ENCODE data around the gene PACS2. TPM values are rescaled to one million over a fixed set of nuclear protein-coding genes. Genes with fewer than 3 reads are reported as not detected.

PACS2 gene
- total and polyA plus RNA-seq, 2 experiments from 2014 or later: 10.0 to 39.7 TPM

DNA sequence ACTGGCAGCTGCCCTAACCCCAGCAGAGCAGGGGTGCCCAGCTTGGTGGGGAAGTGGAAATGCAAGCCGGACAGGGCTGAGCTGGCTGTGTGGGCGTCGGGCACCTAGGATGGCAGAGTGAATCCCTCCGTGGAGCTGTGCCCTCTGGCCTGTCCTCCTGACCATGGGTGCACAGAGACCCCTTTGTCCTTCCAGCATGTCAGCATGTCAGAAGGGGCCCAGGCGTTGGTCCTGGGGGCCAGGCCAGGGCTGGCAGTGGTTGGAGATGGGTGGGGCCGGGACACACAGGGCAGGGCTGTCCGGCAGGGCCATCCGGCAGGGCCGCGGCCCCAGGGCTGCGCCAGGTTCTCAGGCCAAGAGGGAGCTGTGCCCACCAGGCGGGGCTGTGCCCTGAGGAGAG lies 75.0 kb downstream of the PACS2 start:
- H4K20me1 ChIP-seq (ENCODE audit: insufficient read depth): no peaks in the 10 kb centered on the region
- H3K27me3 ChIP-seq (replicated peaks; ENCODE audit: insufficient read depth): no peaks in the 10 kb centered on the region
- no peak for DNase-seq
- no peak overlapping the region for H2AFZ ChIP-seq
- no peaks in the 10 kb centered on the region for H3K36me3 ChIP-seq (ENCODE audit: low read depth)
- H3K4me3 ChIP-seq: no peak overlapping the region
- 55 to 56% methylated on average over 9 to 12 of the region's 12 CpGs for WGBS, 2 experiments (ENCODE audit: low coverage in 1 of 2, low lambda C conversion rate in 2 of 2, missing lambda C conversion rate in 2 of 2)
- no peaks in the 10 kb centered on the region for H3K4me1 ChIP-seq (ENCODE audit: insufficient read depth)
- no peaks in the 10 kb centered on the region for H3F3A ChIP-seq (ENCODE audit: insufficient read depth)
- H3K79me2 ChIP-seq (ENCODE audit: insufficient read depth): no peaks in the 10 kb centered on the region
- no peak overlapping the region for H3K27ac ChIP-seq
- no peak overlapping the region for H3K4me2 ChIP-seq (ENCODE audit: unreplicated experiment)
- no peaks in the 10 kb centered on the region for H3K9me2 ChIP-seq (ENCODE audit: insufficient read depth)
- TF ChIP-seq EZH2phosphoT487 (IDR thresholded peaks at IDR 0.05; ENCODE audit: insufficient read depth, low read depth): no peak
- TF ChIP-seq EZH2 (IDR thresholded peaks at IDR 0.05; ENCODE audit: insufficient read depth, poor library complexity, severe bottlenecking): no peak
- in situ Hi-C loops (cut with MboI): no loop called here
- no peaks in the 10 kb centered on the region for H3K9me3 ChIP-seq (ENCODE audit: low read depth)
- H3K9ac ChIP-seq: no peak overlapping the region

DNA sequence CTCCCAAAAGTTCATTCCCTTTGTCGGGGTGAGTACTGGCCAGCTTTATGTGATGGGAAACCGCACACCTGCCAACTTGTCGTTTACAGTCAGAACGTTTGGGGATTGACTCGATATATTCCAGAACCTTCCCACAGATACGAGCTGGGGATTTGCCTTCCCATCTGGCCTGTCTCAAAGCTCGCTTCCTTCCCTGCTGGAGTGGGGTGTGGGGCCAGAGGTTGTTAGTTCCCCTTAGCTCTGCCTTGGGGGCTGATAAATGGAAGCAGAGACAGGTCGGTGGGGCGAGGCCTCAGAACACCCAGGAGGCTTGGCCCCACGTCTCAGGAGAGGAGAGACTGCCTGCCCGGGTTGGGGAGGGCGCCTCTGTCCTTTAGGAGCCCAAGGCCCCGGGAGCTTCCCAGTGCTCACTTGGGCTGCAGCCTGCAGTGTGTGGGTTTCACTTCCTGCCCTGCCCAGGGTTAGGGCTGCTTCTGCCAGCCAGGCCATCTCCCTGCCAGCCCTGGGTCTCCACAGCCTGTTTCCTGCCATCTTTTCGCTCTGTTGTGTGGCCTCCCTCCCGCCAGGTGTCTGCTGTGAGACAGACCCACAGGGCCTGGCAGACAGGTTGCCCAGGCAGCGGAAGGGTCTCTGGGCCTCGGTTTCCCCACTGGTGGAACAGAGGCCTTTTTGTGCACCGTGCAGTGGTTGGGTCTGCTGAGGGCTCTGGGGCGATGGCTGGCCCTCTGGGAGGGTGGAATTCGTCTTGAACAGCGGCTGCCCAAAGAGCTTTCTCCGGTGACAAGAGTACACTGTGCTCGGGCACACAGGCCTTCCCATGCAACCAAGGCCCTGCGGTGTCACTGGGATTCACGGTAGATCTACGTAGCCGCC lies 75.7 kb downstream of the PACS2 start:
- no peak overlapping the region for H3K4me3 ChIP-seq

DNA sequence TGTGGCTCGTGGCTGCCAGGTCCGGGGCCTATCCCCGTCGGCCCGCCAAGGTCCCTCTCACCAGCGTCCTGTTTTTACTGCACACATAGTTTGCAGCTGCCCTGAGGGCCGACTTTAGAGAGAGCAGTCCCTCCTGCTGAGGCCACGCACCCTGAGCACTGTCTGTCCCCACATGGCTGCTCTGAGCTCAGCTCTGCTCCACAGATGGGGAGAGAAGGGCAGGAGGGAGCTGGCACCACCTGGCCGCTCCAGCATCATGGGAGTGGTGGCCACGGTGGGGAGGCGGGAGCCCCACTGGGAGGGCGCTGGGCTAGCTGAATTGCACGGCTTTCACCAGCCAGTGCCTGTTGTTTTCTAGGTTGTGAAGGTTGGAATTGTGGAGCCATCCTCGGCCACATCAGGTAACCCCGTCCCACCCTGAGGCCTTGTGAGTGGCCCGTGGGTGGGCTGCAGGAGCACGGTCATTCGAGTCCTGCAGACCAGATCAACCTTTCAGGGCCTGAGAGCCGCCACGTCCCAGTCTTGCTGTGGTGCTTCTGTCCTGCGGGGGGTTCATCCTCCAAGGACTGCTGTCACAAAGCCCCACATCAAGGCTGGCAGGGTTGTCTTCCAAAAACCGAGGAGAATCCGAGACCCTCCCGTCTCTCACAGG lies 76.4 kb downstream of the PACS2 start:
- H3K4me2 ChIP-seq (ENCODE audit: unreplicated experiment): no peak overlapping the region
- no peak overlapping the region for H3K27ac ChIP-seq
- no peaks in the 10 kb centered on the region for H3K36me3 ChIP-seq (ENCODE audit: low read depth)
- no peaks in the 10 kb centered on the region for H3K9me3 ChIP-seq (ENCODE audit: low read depth)
- no peak for TF ChIP-seq EZH2 (IDR thresholded peaks at IDR 0.05; ENCODE audit: insufficient read depth, poor library complexity, severe bottlenecking)
- no peak for TF ChIP-seq EZH2phosphoT487 (IDR thresholded peaks at IDR 0.05; ENCODE audit: insufficient read depth, low read depth)
- H3K4me1 ChIP-seq (ENCODE audit: insufficient read depth): no peaks in the 10 kb centered on the region
- in situ Hi-C loops (cut with MboI): no loop called here
- H4K20me1 ChIP-seq (ENCODE audit: insufficient read depth): no peaks in the 10 kb centered on the region
- H3K4me3 ChIP-seq: no peak overlapping the region
- DNase-seq: no peak
- WGBS, 2 experiments (ENCODE audit: low coverage in 1 of 2, low lambda C conversion rate in 2 of 2, missing lambda C conversion rate in 2 of 2): 87 to 90% methylated on average over 24 of the region's 24 CpGs
- no peak overlapping the region for H3K9ac ChIP-seq
- H3K9me2 ChIP-seq (ENCODE audit: insufficient read depth): no peaks in the 10 kb centered on the region
- no peaks in the 10 kb centered on the region for H3F3A ChIP-seq (ENCODE audit: insufficient read depth)
- no peaks in the 10 kb centered on the region for H3K27me3 ChIP-seq (replicated peaks; ENCODE audit: insufficient read depth)
- no peak overlapping the region for H2AFZ ChIP-seq
- no peaks in the 10 kb centered on the region for H3K79me2 ChIP-seq (ENCODE audit: insufficient read depth)

More for the DNA sequence above, 75.7 kb downstream of the PACS2 start:
- no peaks in the 10 kb centered on the region for H4K20me1 ChIP-seq (ENCODE audit: insufficient read depth)
- no peak for DNase-seq
- no peaks in the 10 kb centered on the region for H3K9me2 ChIP-seq (ENCODE audit: insufficient read depth)
- no peak overlapping the region for H2AFZ ChIP-seq
- H3F3A ChIP-seq (ENCODE audit: insufficient read depth): no peaks in the 10 kb centered on the region
- H3K4me1 ChIP-seq (ENCODE audit: insufficient read depth): no peaks in the 10 kb centered on the region
- no peaks in the 10 kb centered on the region for H3K36me3 ChIP-seq (ENCODE audit: low read depth)
- H3K4me2 ChIP-seq (ENCODE audit: unreplicated experiment): no peak overlapping the region
- no peak for TF ChIP-seq EZH2phosphoT487 (IDR thresholded peaks at IDR 0.05; ENCODE audit: insufficient read depth, low read depth)
- TF ChIP-seq EZH2 (IDR thresholded peaks at IDR 0.05; ENCODE audit: insufficient read depth, poor library complexity, severe bottlenecking): no peak
- H3K9ac ChIP-seq: no peak overlapping the region
- no peaks in the 10 kb centered on the region for H3K79me2 ChIP-seq (ENCODE audit: insufficient read depth)
- 69 to 70% methylated on average over 27 of the region's 27 CpGs for WGBS, 2 experiments (ENCODE audit: low coverage in 1 of 2, low lambda C conversion rate in 2 of 2, missing lambda C conversion rate in 2 of 2)
- no peaks in the 10 kb centered on the region for H3K9me3 ChIP-seq (ENCODE audit: low read depth)
- no peak overlapping the region for H3K27ac ChIP-seq
- in situ Hi-C loops (cut with MboI): no loop called here
- no peaks in the 10 kb centered on the region for H3K27me3 ChIP-seq (replicated peaks; ENCODE audit: insufficient read depth)

DNA sequence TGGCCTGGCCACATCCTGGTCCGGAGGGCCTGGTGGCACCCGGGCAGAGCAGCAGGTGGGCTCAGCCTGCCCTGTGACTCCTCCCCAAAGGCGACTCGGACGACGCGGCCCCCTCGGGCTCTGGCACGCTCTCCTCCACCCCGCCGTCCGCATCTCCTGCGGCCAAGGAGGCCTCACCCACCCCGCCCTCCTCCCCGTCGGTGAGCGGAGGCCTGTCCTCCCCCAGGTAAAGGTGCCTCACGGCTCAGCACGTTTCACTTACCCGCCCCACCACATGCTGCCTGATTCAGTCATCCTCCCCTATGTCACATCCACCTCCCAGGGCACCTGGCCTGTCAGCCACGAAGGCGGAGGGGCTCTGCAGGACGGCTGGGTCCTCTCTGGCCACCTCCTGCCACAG lies 77.0 kb downstream of the PACS2 start:
- no peaks in the 10 kb centered on the region for H3K4me1 ChIP-seq (ENCODE audit: insufficient read depth)
- H3K4me3 ChIP-seq: no peak overlapping the region
- H2AFZ ChIP-seq: no peak overlapping the region
- H3K27me3 ChIP-seq (replicated peaks; ENCODE audit: insufficient read depth): no peaks in the 10 kb centered on the region
- H3K9me3 ChIP-seq (ENCODE audit: low read depth): no peaks in the 10 kb centered on the region
- no peak overlapping the region for H3K27ac ChIP-seq
- no peaks in the 10 kb centered on the region for H3F3A ChIP-seq (ENCODE audit: insufficient read depth)
- WGBS, 2 experiments (ENCODE audit: low coverage in 1 of 2, low lambda C conversion rate in 2 of 2, missing lambda C conversion rate in 2 of 2): 90 to 93% methylated on average over 23 of the region's 23 CpGs
- TF ChIP-seq EZH2 (IDR thresholded peaks at IDR 0.05; ENCODE audit: insufficient read depth, poor library complexity, severe bottlenecking): no peak
- TF ChIP-seq EZH2phosphoT487 (IDR thresholded peaks at IDR 0.05; ENCODE audit: insufficient read depth, low read depth): no peak
- no peak for DNase-seq
- H3K4me2 ChIP-seq (ENCODE audit: unreplicated experiment): no peak overlapping the region
- H3K9me2 ChIP-seq (ENCODE audit: insufficient read depth): no peaks in the 10 kb centered on the region
- H3K79me2 ChIP-seq (ENCODE audit: insufficient read depth): no peaks in the 10 kb centered on the region
- no peaks in the 10 kb centered on the region for H4K20me1 ChIP-seq (ENCODE audit: insufficient read depth)
- H3K9ac ChIP-seq: no peak overlapping the region
- in situ Hi-C loops (cut with MboI): no loop called here
- H3K36me3 ChIP-seq (ENCODE audit: low read depth): no peaks in the 10 kb centered on the region

Data from GM23248 (cell line).